GM12892 (cell line): ENCODE measurements around the gene MACROD2.

Experiments used
- POLR2A ChIP-seq: IDR thresholded peaks from 2 replicates; pipeline ENCODE4 v1.6.1; 2011; ENCODE audit warnings: low read depth, low read length, control low read depth
- TAF1 ChIP-seq: IDR thresholded peaks from 2 replicates; pipeline ENCODE4 v1.6.1; 2011; ENCODE audit warnings: low read depth, mild to moderate bottlenecking, control low read depth, low read length, borderline replicate concordance

GRCh38 chr20:15098351-15098750 is 1103.0 kb downstream of the MACROD2 start:
- TF ChIP-seq TAF1 (no peak), POLR2A (no peak)
